SH-SY5Y (cell line): ENCODE measurements around the gene IGFL3.

Experiments used
- GATA2 ChIP-seq: IDR thresholded peaks from 2 replicates; pipeline ENCODE4 v1.6.1; 2011; ENCODE audit warnings: mild to moderate bottlenecking, low read depth, low read length
- GATA3 ChIP-seq: IDR thresholded peaks from 2 replicates; pipeline ENCODE4 v1.6.1; 2011; ENCODE audit warnings: low read depth, mild to moderate bottlenecking, low read length, moderate library complexity

IGFL3 gene

DNA sequence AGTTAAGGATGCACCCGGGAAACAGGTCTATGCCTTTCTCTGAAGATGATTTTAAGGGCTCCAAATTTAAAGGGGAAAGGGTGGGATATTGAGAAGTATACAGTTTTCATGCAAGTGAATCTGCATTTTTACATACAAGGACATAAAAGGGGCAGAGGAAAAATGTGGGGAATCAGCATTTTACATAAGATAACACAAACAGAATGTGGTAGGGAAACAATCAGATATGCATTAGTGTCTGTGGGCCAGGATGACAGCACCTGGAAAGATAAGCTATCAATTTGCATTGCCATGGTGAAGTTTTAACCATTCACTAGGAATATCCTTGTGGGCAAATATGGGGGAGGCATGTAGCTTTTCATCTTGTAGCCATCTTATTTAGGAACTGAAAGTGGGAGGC, 24.1 kb downstream of the IGFL3 start:
- TF ChIP-seq GATA3 (no peak), GATA2 (no peak)

DNA sequence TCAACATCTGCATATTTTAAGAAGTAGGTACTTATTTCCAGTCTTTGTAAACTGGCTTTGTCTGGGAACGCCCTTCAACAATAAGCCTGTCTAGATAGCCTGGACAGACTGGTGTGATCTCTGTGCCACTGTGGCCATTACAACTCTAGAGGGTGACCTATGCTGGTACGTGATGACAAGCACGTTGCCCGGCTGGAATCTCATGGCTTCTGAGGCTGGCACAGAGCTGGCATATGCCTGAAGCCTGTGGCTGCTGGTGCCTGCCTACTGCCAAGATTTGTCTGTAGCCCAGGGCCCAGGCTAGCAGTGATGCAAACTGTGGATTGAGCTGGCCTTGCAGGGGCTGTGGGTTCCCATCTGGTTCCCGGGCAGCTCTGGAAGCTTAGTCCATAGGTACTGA, 34.0 kb downstream of the IGFL3 start:
- TF ChIP-seq GATA2 (no peak), GATA3 (no peak)

DNA sequence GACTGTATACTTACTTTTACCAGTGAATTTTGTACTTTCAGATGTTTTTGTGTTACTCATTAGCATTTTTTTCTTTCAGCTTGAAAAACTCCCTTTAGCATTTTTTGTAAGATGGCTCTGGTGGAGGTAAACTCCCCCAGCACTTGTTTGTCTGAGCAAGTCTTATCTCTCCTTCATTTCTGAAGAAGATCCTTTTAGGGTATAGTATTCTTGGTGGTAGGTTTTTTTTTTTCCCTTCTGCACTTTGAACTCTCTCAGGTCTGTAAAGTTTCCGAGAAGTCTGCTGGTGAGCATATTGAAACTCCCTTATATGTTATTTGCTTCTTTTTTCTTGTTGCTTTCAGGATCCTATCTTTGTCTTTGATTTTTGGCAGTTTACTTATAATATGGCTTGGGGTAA, 35.1 kb downstream of the IGFL3 start:
- TF ChIP-seq GATA3 = no peak
- TF ChIP-seq GATA2 = no peak

DNA sequence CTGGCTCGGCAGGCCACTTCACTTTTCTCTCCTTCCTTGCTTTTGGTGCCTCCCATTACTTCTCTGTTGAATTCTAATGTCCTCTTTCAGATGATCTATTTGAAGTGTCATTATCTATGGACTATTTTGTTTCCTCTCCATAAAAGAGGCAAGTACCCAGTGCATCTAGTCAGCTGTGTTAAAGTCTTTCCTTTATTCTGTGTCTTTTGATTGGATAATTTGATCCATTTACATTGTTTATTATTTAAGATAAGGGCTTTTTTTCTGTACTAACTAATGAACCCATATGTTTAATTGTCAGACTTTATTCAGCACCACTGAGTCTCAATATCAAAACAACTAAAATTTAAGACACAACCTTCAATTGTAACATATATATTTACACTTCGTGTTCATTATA, 36.4 kb downstream of the IGFL3 start:
- TF ChIP-seq GATA2 (no peak), GATA3 (no peak)

DNA sequence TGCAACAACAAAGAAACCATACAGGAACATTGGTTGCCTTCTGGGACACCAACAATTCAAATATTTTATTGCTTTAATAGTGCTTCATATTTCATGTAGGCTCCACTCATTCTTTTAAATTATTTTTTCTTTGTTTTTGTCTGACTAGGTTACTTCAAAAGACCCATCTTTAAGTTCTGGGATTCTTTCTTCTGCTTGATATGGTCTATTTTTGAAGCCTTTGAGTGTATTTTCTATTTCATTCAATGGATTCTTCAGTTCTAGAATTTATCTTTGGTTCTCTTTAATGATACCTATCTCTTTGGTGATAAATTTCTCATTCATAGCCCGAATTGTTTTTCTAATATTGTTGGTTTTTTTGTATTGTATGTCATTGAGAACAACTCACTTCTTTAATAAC, 38.6 kb downstream of the IGFL3 start:
- no peak for TF ChIP-seq GATA3
- TF ChIP-seq GATA2 = no peak

DNA sequence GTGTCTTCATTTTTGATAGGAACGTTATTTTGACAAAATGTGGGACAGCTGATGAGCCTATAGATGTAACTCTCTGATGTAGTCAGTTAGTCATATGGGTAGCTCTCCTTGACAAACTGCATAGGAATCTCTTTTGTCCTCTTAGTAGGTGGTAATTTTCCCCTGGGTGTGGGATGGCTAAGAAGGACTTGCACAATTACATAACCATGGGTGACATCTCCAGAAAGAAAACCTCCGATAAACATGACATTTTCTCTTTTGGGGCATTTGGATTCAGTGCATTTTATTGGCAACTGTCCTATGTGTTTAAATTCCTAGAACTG, 41.8 kb downstream of the IGFL3 start:
- TF ChIP-seq GATA3 (no peak), GATA2 (no peak)

DNA sequence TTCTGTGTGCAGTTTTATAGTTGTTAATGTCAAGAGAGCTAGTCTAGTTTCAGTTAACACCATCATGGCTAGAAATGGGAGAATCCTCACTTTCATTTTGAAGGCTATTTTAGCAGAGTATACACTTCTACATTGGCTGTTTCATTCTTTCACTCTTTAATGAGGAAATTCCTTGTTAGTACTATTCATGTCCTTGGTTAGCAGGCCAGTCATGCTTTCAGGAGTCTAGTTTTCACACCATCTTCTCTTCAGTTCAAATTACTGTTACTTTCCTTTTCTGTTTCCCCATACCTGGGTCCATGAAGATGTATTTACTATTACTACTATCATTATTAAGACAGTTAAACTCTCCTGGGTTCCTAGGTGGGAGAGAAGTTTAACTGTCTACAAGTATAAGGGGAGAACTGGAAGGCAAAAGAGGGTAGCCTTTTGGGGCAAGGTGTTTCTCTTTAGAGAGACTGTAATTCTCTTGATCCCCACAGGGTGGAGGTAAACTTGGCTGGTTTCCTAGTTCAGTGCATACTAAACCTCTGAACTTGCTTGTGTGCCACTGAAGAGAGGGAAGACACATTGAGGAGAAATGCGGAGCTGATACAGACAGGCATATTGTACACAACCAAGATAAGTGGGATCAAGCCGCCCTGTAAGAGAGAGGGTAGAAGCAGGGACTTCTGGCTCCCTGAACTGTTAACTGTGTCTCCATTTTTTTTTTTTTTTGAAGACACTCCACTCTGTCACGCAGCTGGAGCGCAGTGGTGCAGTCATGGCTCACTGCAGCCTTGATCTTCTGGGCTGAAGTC, 42.4 kb downstream of the IGFL3 start:
- TF ChIP-seq GATA2 (no peak), GATA3 (no peak)

DNA sequence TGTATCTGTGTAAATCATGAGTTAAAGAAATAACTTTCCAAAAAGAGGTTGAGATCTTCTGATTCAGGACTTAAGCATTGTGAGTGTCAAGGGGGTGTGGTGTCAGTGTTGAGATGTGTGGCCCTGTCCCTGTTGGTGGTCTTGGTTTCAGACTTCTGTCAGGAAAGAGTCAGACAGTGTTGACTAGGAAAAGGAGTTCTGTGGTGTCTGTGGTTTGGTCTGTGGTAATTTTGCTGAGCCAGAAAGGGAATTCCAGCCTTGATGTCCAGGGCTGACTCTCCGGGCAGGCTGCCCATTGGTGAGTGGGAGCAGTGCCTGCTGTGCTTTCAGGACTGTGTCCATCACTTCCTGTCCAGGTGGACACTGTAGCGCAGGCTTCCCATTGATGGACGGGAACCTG, 43.9 kb downstream of the IGFL3 start:
- TF ChIP-seq GATA2 = no peak
- TF ChIP-seq GATA3 = no peak

DNA sequence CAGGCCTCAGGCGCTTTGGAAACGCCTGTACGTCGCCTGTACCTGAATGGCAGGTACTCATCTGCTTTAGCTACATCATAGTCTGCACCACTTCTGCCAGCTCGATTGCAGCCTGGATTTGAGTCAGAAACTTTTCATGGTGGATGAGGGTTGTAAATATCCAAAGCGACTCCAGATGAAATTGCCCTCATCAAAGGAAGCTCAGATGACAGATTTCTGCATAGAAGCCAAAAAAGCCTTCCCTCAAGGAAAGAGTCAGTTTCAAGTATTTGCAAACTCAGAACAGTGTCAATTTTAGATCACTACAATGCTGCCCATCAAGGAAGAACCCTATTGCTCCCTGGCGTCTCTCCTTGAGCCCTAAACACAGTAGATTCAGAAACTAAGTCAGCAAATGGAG, 44.9 kb downstream of the IGFL3 start:
- TF ChIP-seq GATA3 (no peak), GATA2 (no peak)

DNA sequence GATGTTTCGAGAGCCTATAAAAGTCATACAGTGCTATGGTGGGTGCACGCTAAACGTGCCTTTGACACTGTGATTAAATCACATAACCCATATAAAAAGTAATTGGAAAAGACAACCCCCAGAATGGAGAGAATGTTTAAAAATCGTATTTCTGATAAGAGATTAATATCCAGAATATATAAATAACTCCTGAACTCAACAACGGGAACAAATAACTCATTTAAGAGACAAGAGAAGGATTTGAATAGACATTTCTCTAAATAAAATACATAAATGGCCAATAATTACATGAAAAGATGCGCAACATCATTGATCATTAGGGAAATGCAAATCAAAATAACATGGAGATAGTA, 46.7 kb downstream of the IGFL3 start:
- TF ChIP-seq GATA2 (no peak), GATA3 (no peak)

DNA sequence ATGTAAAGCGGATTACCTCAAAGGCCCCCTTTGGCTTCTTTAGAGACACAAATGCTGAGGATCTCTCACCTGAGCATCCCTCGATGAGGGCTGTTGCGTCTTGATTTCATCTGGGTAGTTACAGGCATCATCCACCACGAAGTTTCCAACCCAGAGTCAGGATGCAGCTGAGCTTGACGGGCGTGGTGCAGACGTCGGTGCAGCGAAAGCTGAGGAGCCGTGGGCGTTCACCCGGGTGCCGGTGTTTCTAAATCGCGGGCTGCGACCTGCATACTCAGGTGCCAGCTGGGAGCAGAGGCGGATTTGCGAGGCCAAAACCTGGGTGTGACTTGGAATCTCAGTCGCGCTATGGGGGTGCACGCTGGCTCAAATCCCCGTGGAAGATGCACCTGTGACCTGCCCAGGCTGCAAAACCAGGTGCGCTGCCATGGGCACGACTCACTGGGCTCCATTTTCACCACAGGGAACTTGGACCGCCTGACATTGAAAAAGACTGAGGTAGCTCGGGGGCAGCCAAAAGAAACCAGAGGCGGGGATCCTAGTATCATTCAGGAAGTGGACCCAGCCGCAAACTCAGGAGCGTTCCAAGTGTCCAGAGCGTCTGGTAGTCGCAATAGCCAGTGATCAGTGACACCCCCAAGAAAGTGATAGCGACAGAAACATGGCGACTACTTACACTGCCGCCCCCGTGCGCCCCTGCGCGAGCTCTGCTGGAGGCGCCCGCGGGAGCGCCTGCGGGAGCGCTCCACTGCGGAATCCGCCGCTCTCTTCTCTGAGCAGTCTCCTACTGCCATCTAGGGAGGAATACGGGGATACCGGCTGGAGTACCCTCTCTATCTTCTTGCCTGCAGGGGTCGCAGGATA, 47.3 kb downstream of the IGFL3 start:
- no peak for TF ChIP-seq GATA3
- TF ChIP-seq GATA2 = no peak

DNA sequence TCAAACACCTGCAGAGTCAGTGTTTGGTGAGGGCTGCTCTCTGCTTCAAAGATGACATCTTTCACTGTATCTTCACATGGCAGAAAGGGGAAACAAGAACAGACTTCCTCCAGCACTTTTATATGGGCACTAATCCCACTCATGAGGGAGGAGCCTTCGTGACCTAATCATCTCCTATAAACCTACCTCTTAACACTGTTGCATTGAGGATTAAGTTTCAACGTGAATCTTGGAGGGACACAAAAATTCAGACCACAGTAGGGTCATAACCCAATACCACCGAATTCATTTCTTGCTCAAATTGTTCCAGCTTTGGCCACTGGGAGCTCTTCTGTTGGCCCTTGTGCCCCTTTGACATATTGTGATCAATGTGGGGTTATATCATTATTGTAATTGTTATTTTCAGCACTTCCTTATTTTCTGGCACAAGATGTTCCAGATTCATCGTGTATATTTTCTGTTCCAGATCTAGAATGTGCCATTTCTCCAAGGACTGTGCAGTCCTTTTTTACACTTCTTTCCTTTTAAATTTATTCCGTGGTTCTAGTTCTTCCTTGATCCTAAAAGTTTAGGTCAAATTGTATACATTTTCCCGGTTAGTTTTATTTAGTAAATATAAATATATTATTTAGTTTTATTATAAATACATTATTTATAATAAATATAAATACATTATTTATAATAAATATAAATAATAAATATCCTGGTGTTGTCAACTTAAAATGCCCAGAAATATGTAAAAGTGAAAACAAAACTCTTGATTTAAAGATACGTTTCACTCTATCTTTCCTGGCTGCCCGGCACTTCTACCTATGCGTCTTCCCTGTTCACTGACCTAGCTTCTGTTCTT, 48.2 kb downstream of the IGFL3 start:
- TF ChIP-seq GATA3 (no peak), GATA2 (no peak)

DNA sequence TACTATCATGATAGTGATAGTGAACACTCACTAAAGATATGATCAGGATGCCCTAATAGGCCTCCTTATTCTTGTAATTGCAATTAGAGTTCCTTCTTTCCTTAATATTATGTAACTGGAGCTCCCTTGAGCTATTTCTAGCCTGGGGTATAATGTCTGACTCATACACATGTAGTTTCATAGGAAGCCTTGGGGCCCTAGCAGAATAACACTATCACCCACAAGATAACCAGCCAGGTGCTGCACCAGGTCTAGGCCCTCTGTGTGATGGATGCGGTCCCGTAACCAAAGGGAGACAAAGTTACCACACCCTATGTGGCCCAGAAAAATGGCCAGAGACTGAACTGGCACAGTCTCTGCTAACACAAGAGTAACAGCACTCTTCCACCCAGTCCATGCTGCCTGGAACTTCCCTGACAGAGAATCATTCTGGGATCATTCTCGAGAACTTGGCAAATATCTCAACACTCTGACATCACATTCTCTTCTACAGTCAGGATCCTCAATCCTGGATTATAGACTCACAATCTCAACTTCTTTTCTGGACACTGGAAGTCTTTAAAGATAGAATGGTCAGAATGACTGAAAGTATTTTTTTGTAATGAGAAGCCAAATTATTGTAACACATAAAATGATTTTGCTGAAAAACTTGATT, 51.1 kb downstream of the IGFL3 start:
- TF ChIP-seq GATA2 (no peak), GATA3 (no peak)
